Karpas-422 (cell line): ENCODE results near the gene ZNF112. TPM values are rescaled to one million over a fixed set of nuclear protein-coding genes. Genes with fewer than 3 reads are reported as not detected.

ENCODE experiments used
- DNase-seq: peaks from one replicate; pipeline ENCODE4 v3.0.0-alpha.2; 2015
- H2AFZ ChIP-seq: fragments of 200-600 bp; sonication (generic); 2 replicates; pipeline ENCODE4 v1.6.1; 2014; ENCODE audit warnings: antibody characterized with exemption, low read length, mixed read lengths
- H3K27ac ChIP-seq: fragments of 200-600 bp; sonication (generic); 2 replicates; pipeline ENCODE4 v1.5.1; 2014; ENCODE audit warnings: mild to moderate bottlenecking, low read length, moderate library complexity
- H3K27me3 ChIP-seq: fragments of 200-600 bp; sonication (generic); 2 replicates; pipeline ENCODE4 v1.6.1; 2014; ENCODE audit warnings: low read length, mixed read lengths
- H3K36me3 ChIP-seq: fragments of 200-600 bp; sonication (generic); 2 replicates; pipeline ENCODE4 v1.6.1; 2014; ENCODE audit warnings: low read length, mixed read lengths; ENCODE audit not compliant: insufficient read depth
- H3K4me1 ChIP-seq: fragments of 200-600 bp; sonication (generic); 2 replicates; pipeline ENCODE4 v1.6.1; 2014; ENCODE audit warnings: mild to moderate bottlenecking, low read length, mixed read lengths
- H3K4me2 ChIP-seq: fragments of 200-600 bp; sonication (generic); 2 replicates; pipeline ENCODE4 v1.6.1; 2014; ENCODE audit warnings: low read length, low read depth, mild to moderate bottlenecking; ENCODE audit not compliant: poor library complexity, severe bottlenecking
- H3K4me3 ChIP-seq: fragments of 200-600 bp; sonication (generic); 2 replicates; pipeline ENCODE4 v1.5.1; 2014; ENCODE audit warnings: mild to moderate bottlenecking, antibody characterized with exemption, low read length, mixed read lengths
- H3K79me2 ChIP-seq: fragments of 200-600 bp; sonication (generic); 2 replicates; pipeline ENCODE4 v1.6.1; 2014; ENCODE audit warnings: mild to moderate bottlenecking, low read length, mixed read lengths
- H3K9ac ChIP-seq: fragments of 200-600 bp; sonication (generic); 2 replicates; pipeline ENCODE4 v1.6.0; 2014; ENCODE audit warnings: low read length
- H3K9me2 ChIP-seq: fragments of 200-600 bp; sonication (generic), shearing (Covaris generic); replicated peaks from 2 replicates; pipeline ENCODE4 v1.6.0; 2014; ENCODE audit warnings: mild to moderate bottlenecking, low read length, moderate library complexity; ENCODE audit not compliant: insufficient read depth
- H3K9me3 ChIP-seq: fragments of 300-700, 200-600 bp; sonication (generic); 2 replicates; pipeline ENCODE4 v1.6.1; 2014; ENCODE audit warnings: low read length, mixed read lengths
- H4K20me1 ChIP-seq: fragments of 200-600 bp; sonication (generic); 2 replicates; pipeline ENCODE4 v1.6.1; 2014; ENCODE audit warnings: mild to moderate bottlenecking, antibody characterized with exemption, low read length, low read depth; ENCODE audit not compliant: insufficient read depth
- small RNA-seq: library from RNA; depleted of rRNA; stranded (forward); fragments of <200 nt; gene quantifications from one replicate; pipeline ENCODE3, GENCODE V24; 2014
- total RNA-seq: library from RNA; depleted of rRNA; stranded (reverse); fragments of >200 nt; shearing (Covaris generic); gene quantifications from 2 replicates; pipeline ENCODE4 v1.2.3, GENCODE V29; 2014; ENCODE audit warnings: low replicate concordance; rRNA removed

Gene ZNF112
- total RNA-seq, 1 experiment from 2014 or later: not detected

DNA sequence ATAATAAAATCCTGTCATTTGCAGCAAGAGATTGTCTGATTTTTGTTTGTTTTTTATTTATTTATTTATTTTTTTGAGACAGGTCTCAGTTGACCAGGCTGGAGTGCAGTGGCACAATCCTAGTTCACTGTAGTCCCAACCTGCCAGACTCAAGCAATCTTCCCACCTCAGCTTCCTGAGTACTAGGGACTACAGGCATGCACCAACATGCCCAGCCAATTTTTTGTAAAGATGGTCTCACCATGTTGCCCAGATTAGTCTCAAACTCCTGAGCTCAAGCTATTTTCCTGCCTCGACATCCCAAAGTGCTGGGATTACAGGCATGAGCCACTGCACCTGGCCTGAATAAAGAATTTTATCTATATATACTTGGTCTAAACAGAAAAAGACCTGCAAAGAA lies 79.1 kb downstream of the ZNF112 start:
- Histone ChIP-seq H3K4me3 (no peak overlapping the region), H3K9me3 (peaks cover 17% of the 10 kb centered on the region), H3K36me3 (peaks cover 4% of the 10 kb centered on the region; the same call in 1 of the 2 replicates)

More for the DNA sequence above, 79.1 kb downstream of the ZNF112 start:
- Histone ChIP-seq H3K4me1 (no peaks in the 10 kb centered on the region), H2AFZ (no peak overlapping the region), H3K9me2 (no peaks in the 10 kb centered on the region), H3K27ac (no peak overlapping the region), H4K20me1 (no peaks in the 10 kb centered on the region), H3K9ac (no peak overlapping the region), H3K27me3 (no peaks in the 10 kb centered on the region), H3K4me2 (no peak overlapping the region), H3K79me2 (no peaks in the 10 kb centered on the region)
- no peak for DNase-seq

Small RNA genes lying within 50 kb of the gene (small RNA-seq; reads per million reads assigned to genes)
- gene NDUFA3P1: not detected

Other genes with a start within 250 kb of the ZNF112 start
- gene ZNF225, start 243.3 kb downstream of the ZNF112 start, total RNA-seq: 5.1 and 5.2 TPM in 2 replicates
- gene ZNF234, start 215.1 kb downstream of the ZNF112 start, total RNA-seq: 2.0 and 3.0 TPM in 2 replicates
- gene ZNF226, start 191.6 kb downstream of the ZNF112 start, total RNA-seq: 10.7 and 26.6 TPM in 2 replicates
- 28.4 and 29.5 TPM in 2 replicates for gene ZNF227, start 144.1 kb downstream of the ZNF112 start, total RNA-seq
- gene ZNF233, start 96.8 kb downstream of the ZNF112 start, total RNA-seq: 1.9 and 5.8 TPM in 2 replicates
- gene ZNF235, start 51.7 kb downstream of the ZNF112 start, total RNA-seq: 2.8 and 11.1 TPM in 2 replicates
- gene ZNF285, start 44.9 kb upstream of the ZNF112 start, total RNA-seq: not detected in 2 replicates
- gene ZNF229, start 91.8 kb upstream of the ZNF112 start, total RNA-seq: not detected in 2 replicates
- gene ZNF180, start 143.8 kb upstream of the ZNF112 start, total RNA-seq: 5.9 and 7.7 TPM in 2 replicates
- gene CEACAM20, start 173.0 kb upstream of the ZNF112 start, total RNA-seq: not detected in 2 replicates